HUES64 (cell line): ENCODE results near the gene IDH3A.

ENCODE experiments used
- H3K27ac ChIP-seq: 2 replicates; pipeline ENCODE4 v1.7.0; 2013; ENCODE audit warnings: low read depth, low read length, inconsistent platforms
- H3K27me3 ChIP-seq: 2 replicates; pipeline ENCODE4 v1.6.1; 2013; ENCODE audit warnings: mild to moderate bottlenecking, low read length; ENCODE audit not compliant: insufficient read depth
- H3K36me3 ChIP-seq: 2 replicates; pipeline ENCODE4 v1.6.1; 2013; ENCODE audit warnings: mild to moderate bottlenecking, low read length; ENCODE audit not compliant: insufficient read depth
- H3K4me1 ChIP-seq: 2 replicates; pipeline ENCODE4 v1.6.1; 2013; ENCODE audit warnings: mild to moderate bottlenecking, low read length, moderate library complexity; ENCODE audit not compliant: insufficient read depth
- H3K4me3 ChIP-seq: 2 replicates; pipeline ENCODE4 v1.5.1; 2013; ENCODE audit warnings: mild to moderate bottlenecking, low read length, moderate library complexity
- H3K9ac ChIP-seq: 2 replicates; pipeline ENCODE4 v1.6.1; 2013; ENCODE audit warnings: mild to moderate bottlenecking, low read depth, low read length
- H3K9me3 ChIP-seq: 2 replicates; pipeline ENCODE4 v1.6.1; 2013; ENCODE audit warnings: low read depth, low read length; ENCODE audit not compliant: insufficient read depth
- WGBS: fragments of 150-250, 120-280 bp; methylation state at CpG from one replicate; pipeline ENCODE4 v1.1.7; 2013; ENCODE audit warnings: missing lambda C conversion rate; 5-methylcytosine and 5-hydroxymethylcytosine counted together

Gene IDH3A

GRCh38 chr15:78130466-78131294, 18.5 kb upstream of the IDH3A start:
- H3K4me3 ChIP-seq: peak overlapping the region; percentile 77
- peak overlapping the region; percentile 81 for H3K9ac ChIP-seq

GRCh38 chr15:78131295-78132061, 17.7 kb upstream of the IDH3A start, which contains the start of gene CIB2:
CIB2 (minus strand) TSS chr15:78131445; CDS start chr15:78131215, 230 bp downstream.
- Histone ChIP-seq H3K4me3 (peak within 1 kb of the TSS; percentile 77), H3K9me3 (no peaks in the 10 kb centered on the region), H3K4me1 (peaks cover 14% of the 10 kb centered on the region), H3K27me3 (no peaks in the 10 kb centered on the region), H3K9ac (peak within 1 kb of the TSS; percentile 81), H3K36me3 (no peaks in the 10 kb centered on the region), H3K27ac (peak within 1 kb of the TSS; percentile 45; the same call in 1 of the 2 replicates)
- WGBS: under 1% methylated on average over 79 of the region's 79 CpGs

More at GRCh38 chr15:78130466-78131294, 18.5 kb upstream of the IDH3A start:
- WGBS: 27% methylated on average over 51 of the region's 51 CpGs
- Histone ChIP-seq H3K27ac (peak overlapping the region; percentile 18; the same call in 1 of the 2 replicates), H3K4me1 (peaks cover 14% of the 10 kb centered on the region), H3K27me3 (no peaks in the 10 kb centered on the region), H3K9me3 (no peaks in the 10 kb centered on the region), H3K36me3 (no peaks in the 10 kb centered on the region)

- peaks cover 13% of the 10 kb centered on the region for H3K4me1 ChIP-seq
- no peak overlapping the region for H3K27ac ChIP-seq
- no peak overlapping the region for H3K4me3 ChIP-seq
- no peaks in the 10 kb centered on the region for H3K27me3 ChIP-seq
- whole genome bisulfite sequencing: 100% methylated on average over 2 of the region's 2 CpGs
- no peaks in the 10 kb centered on the region for H3K9me3 ChIP-seq
- H3K9ac ChIP-seq: no peak overlapping the region
- H3K36me3 ChIP-seq: no peaks in the 10 kb centered on the region
Observed at GRCh38 chr15:78133801-78134200, 15.4 kb upstream of the IDH3A start.

GRCh38 chr15:78139578-78139977, 9.6 kb upstream of the IDH3A start:
- no peaks in the 10 kb centered on the region for H3K4me1 ChIP-seq
- no peak overlapping the region for H3K4me3 ChIP-seq

GRCh38 chr15:78140292-78140691, 8.9 kb upstream of the IDH3A start:
- Histone ChIP-seq H3K36me3 (no peaks in the 10 kb centered on the region), H3K4me3 (no peak overlapping the region), H3K4me1 (no peaks in the 10 kb centered on the region), H3K9me3 (no peaks in the 10 kb centered on the region), H3K27me3 (no peaks in the 10 kb centered on the region), H3K27ac (no peak overlapping the region), H3K9ac (no peak overlapping the region)

More at GRCh38 chr15:78139578-78139977, 9.6 kb upstream of the IDH3A start:
- Histone ChIP-seq H3K27me3 (no peaks in the 10 kb centered on the region), H3K9ac (no peak overlapping the region), H3K27ac (no peak overlapping the region), H3K36me3 (no peaks in the 10 kb centered on the region), H3K9me3 (no peaks in the 10 kb centered on the region)
- 93% methylated on average over 5 of the region's 5 CpGs for WGBS

GRCh38 chr15:78142332-78142731, 6.8 kb upstream of the IDH3A start:
- no peak overlapping the region for H3K9ac ChIP-seq
- no peaks in the 10 kb centered on the region for H3K4me1 ChIP-seq
- H3K4me3 ChIP-seq: no peak overlapping the region
- 91% methylated on average over 3 of the region's 3 CpGs for WGBS
- H3K27me3 ChIP-seq: no peaks in the 10 kb centered on the region
- no peak overlapping the region for H3K27ac ChIP-seq
- no peaks in the 10 kb centered on the region for H3K36me3 ChIP-seq
- no peaks in the 10 kb centered on the region for H3K9me3 ChIP-seq

GRCh38 chr15:78146425-78147154, 2.6 kb upstream of the IDH3A start:
- Histone ChIP-seq H3K27ac (no peak overlapping the region), H3K4me1 (peaks cover 5% of the 10 kb centered on the region), H3K36me3 (no peaks in the 10 kb centered on the region), H3K27me3 (peaks cover 17% of the 10 kb centered on the region), H3K9me3 (no peaks in the 10 kb centered on the region), H3K4me3 (no peak overlapping the region), H3K9ac (no peak overlapping the region)
- 94% methylated on average over 4 of the region's 4 CpGs for WGBS

GRCh38 chr15:78147566-78147965, 1.6 kb upstream of the IDH3A start:
- no peak overlapping the region for H3K4me3 ChIP-seq
- H3K4me1 ChIP-seq: peaks cover 5% of the 10 kb centered on the region
- no peak overlapping the region for H3K27ac ChIP-seq
- H3K9ac ChIP-seq: no peak overlapping the region
- no peaks in the 10 kb centered on the region for H3K36me3 ChIP-seq
- H3K9me3 ChIP-seq: no peaks in the 10 kb centered on the region
- peaks cover 17% of the 10 kb centered on the region for H3K27me3 ChIP-seq
- 89% methylated on average over 6 of the region's 6 CpGs for WGBS

- Histone ChIP-seq H3K9me3 (no peaks in the 10 kb centered on the region), H3K4me1 (peaks cover 5% of the 10 kb centered on the region), H3K9ac (peak overlapping the region; percentile 59; the same call in 1 of the 2 replicates), H3K27me3 (peaks cover 17% of the 10 kb centered on the region), H3K4me3 (peak overlapping the region; percentile 85), H3K36me3 (no peaks in the 10 kb centered on the region), H3K27ac (no peak overlapping the region)
- 20% methylated on average over 12 of the region's 14 CpGs for WGBS
Observed at GRCh38 chr15:78148392-78149067, 632 bp upstream of the IDH3A start.

GRCh38 chr15:78149805-78150751, 916 bp downstream of the IDH3A start:
- Histone ChIP-seq H3K4me3 (peak overlapping the region; percentile 85), H3K4me1 (peaks cover 5% of the 10 kb centered on the region), H3K9me3 (no peaks in the 10 kb centered on the region), H3K36me3 (no peaks in the 10 kb centered on the region), H3K27ac (no peak overlapping the region), H3K9ac (peak overlapping the region; percentile 57), H3K27me3 (peaks cover 17% of the 10 kb centered on the region)
- 12% methylated on average over 20 of the region's 20 CpGs for WGBS
